Measurements from ENCODE around the gene IFI27L1. TPM values are rescaled to one million over a fixed set of nuclear protein-coding genes. Genes with fewer than 3 reads are reported as not detected.
A peak's percentile ranks its signal among the peaks of the same experiment; 100 is the strongest.

IFI27L1 gene
- total RNA-seq, 3 donors from 2014 or later (not counting 1 experiment from before 2014, with no cell fraction given) = 10.1 to 15.1 (median 12.1) TPM

DNA sequence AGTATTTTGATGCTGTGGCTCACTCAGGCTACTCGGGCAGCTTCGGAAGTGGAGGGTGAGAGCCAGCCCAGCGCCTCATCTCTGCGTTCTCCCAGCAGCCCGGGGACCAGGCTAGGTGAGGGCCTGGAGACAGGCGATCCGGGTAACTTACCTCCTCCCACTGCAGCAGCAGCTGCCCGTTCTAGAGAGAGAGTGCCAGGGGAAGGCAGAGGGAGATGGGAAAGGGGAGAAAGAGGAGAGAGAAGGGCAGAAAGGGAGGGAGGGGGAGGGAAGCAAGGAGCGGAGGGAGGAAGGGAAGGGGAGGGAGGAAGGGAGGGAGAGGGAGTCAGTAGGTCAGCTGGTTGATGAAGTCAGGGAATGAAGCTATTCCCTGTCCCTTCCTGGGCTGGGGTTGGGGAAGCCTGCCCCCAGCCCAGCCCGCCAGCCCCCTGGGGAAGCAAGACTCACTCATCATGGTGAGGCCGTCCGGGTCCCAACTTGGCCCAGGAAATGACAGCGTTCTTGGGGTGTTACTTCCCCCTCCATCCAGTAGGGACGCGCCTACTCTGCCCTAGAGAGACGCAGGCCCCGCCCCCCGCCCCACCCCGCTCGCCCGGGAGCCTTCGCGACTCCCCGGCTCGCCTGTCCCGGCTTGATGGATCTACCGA is 48.1 kb downstream of the IFI27L1 start, which contains the start of gene IFI27L2:
IFI27L2 (minus strand) TSS at position 494 of the 647 bp plus-strand sequence; CDS start at position 454, 40 bp downstream.
- H3K27me3 Mint-ChIP-seq (ENCODE audit: low read depth in 2 of 2) = peaks cover 7 to 16% of the 10 kb centered on the region in 2 donors
- peaks cover 21 to 22% of the 10 kb centered on the region in 2 donors for H3K4me1 Mint-ChIP-seq
- H3K4me3 ChIP-seq (ENCODE audit: low read length) = peak within 1 kb of the TSS; percentile 59
- DNase-seq = peak; percentile 49 to 83
- H3K4me1 ChIP-seq (ENCODE audit: control insufficient read depth, insufficient read depth, low read length) = peaks cover 14% of the 10 kb centered on the region
- TF ChIP-seq, protein P1, sequence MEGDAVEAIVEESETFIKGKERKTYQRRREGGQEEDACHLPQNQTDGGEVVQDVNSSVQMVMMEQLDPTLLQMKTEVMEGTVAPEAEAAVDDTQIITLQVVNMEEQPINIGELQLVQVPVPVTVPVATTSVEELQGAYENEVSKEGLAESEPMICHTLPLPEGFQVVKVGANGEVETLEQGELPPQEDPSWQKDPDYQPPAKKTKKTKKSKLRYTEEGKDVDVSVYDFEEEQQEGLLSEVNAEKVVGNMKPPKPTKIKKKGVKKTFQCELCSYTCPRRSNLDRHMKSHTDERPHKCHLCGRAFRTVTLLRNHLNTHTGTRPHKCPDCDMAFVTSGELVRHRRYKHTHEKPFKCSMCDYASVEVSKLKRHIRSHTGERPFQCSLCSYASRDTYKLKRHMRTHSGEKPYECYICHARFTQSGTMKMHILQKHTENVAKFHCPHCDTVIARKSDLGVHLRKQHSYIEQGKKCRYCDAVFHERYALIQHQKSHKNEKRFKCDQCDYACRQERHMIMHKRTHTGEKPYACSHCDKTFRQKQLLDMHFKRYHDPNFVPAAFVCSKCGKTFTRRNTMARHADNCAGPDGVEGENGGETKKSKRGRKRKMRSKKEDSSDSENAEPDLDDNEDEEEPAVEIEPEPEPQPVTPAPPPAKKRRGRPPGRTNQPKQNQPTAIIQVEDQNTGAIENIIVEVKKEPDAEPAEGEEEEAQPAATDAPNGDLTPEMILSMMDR (IDR thresholded peaks at IDR 0.05) = no peak
- peak within 1 kb of the TSS; percentile 91 for H3K4me3 Mint-ChIP-seq
- peak; percentile 93 for ATAC-seq
- intact Hi-C loops (cut with micrococcal nuclease) = loop anchor here (1.0 kb wide), 1 partner anchor 101 kb away; no protein-coding TSS in a partner anchor
- peaks cover 2% of the 10 kb centered on the region for H3K27me3 ChIP-seq (ENCODE audit: control insufficient read depth, insufficient read depth, low read length)
- H3K27ac Mint-ChIP-seq = peak within 1 kb of the TSS; percentile 76 to 91
- no peaks in the 10 kb centered on the region for H3K9me3 ChIP-seq (ENCODE audit: control insufficient read depth, insufficient read depth, low read length)
- H3K9me3 Mint-ChIP-seq = no peaks in the 10 kb centered on the region
- no peaks in the 10 kb centered on the region for H3K36me3 Mint-ChIP-seq
- 2% methylated on average over 27 of the region's 27 CpGs for WGBS (ENCODE audit: insufficient coverage)
- peak within 1 kb of the TSS; percentile 49 for H3K27ac ChIP-seq (ENCODE audit: low read length)
- no peaks in the 10 kb centered on the region for H3K36me3 ChIP-seq (ENCODE audit: control insufficient read depth, insufficient read depth, low read length)

- no peaks in the 10 kb centered on the region for H3K9me3 ChIP-seq (ENCODE audit: control insufficient read depth, insufficient read depth, low read length)
- no peaks in the 10 kb centered on the region for H3K36me3 ChIP-seq (ENCODE audit: control insufficient read depth, insufficient read depth, low read length)
- WGBS (ENCODE audit: insufficient coverage) = 0% methylated on average over 12 of the region's 12 CpGs
- peaks cover 14% of the 10 kb centered on the region for H3K4me1 ChIP-seq (ENCODE audit: control insufficient read depth, insufficient read depth, low read length)
- Mint-ChIP-seq H3K4me1 (peaks cover 21 to 22% of the 10 kb centered on the region in 2 donors), H3K4me3 (peak overlapping the region; percentile 91), H3K27me3 (ENCODE audit: low read depth in 2 of 2) (peaks cover 7 to 22% of the 10 kb centered on the region in 2 donors), H3K27ac (peak overlapping the region; percentile 76 to 91), H3K36me3 (no peaks in the 10 kb centered on the region), H3K9me3 (no peaks in the 10 kb centered on the region)
- TF ChIP-seq, protein P1 (IDR thresholded peaks at IDR 0.05) = no peak
- peaks cover 2% of the 10 kb centered on the region for H3K27me3 ChIP-seq (ENCODE audit: control insufficient read depth, insufficient read depth, low read length)
- peak; percentile 40 to 57 (median 55) for ATAC-seq
- peak overlapping the region; percentile 59 for H3K4me3 ChIP-seq (ENCODE audit: low read length)
- intact Hi-C loops (cut with micrococcal nuclease) = loop anchor here (1.0 to 2.0 kb wide), 2 partner anchors 49 to 102 kb away; partner anchors contain the start of genes DDX24 and IFI27L1
- peak in 1 of 2 donors; percentile 71 for DNase-seq
- H3K27ac ChIP-seq (ENCODE audit: low read length) = peak overlapping the region; percentile 49
Measured at GRCh38 chr14:94129758-94130414, 48.8 kb downstream of the IFI27L1 start.

GRCh38 chr14:94132285-94132887 is 51.3 kb downstream of the IFI27L1 start:
- H3K36me3 Mint-ChIP-seq = no peaks in the 10 kb centered on the region
- 9% methylated on average over 2 of the region's 4 CpGs for WGBS (ENCODE audit: insufficient coverage)
- peaks cover 6% of the 10 kb centered on the region for H3K27me3 ChIP-seq (ENCODE audit: control insufficient read depth, insufficient read depth, low read length)
- ATAC-seq = peak in 2 of 3 donors; percentile 27 to 33
- no peaks in the 10 kb centered on the region for H3K9me3 Mint-ChIP-seq
- H3K4me1 Mint-ChIP-seq = peaks cover 21 to 22% of the 10 kb centered on the region in 2 donors
- H3K4me1 ChIP-seq (ENCODE audit: control insufficient read depth, insufficient read depth, low read length) = peaks cover 14% of the 10 kb centered on the region
- TF ChIP-seq, protein P1 (IDR thresholded peaks at IDR 0.05) = peak; percentile 95
- no peak overlapping the region for H3K27ac Mint-ChIP-seq
- no peak overlapping the region for H3K4me3 ChIP-seq (ENCODE audit: low read length)
- H3K36me3 ChIP-seq (ENCODE audit: control insufficient read depth, insufficient read depth, low read length) = no peaks in the 10 kb centered on the region
- H3K4me3 Mint-ChIP-seq = peak overlapping the region; percentile 57
- intact Hi-C loops (cut with micrococcal nuclease) = loop anchor here (2.0 kb wide), 1 partner anchor 48 kb away; no protein-coding TSS in a partner anchor
- DNase-seq = peak in 1 of 2 donors; percentile 82
- H3K27me3 Mint-ChIP-seq (ENCODE audit: low read depth in 2 of 2) = peaks cover 17 to 31% of the 10 kb centered on the region in 2 donors
- H3K9me3 ChIP-seq (ENCODE audit: control insufficient read depth, insufficient read depth, low read length) = peaks cover 5% of the 10 kb centered on the region
- H3K27ac ChIP-seq (ENCODE audit: low read length) = no peak overlapping the region

All from natural killer cell (primary cell).